ENCODE results near the gene TRIM14. TPM values are rescaled to one million over a fixed set of nuclear protein-coding genes. Genes with fewer than 3 reads are reported as not detected.
"Not testable (repeated sequence)": the region's sequence is repeated elsewhere in the genome, so short reads cannot be mapped to it uniquely, and the experiment has no call there.

TRIM14 gene
- total RNA-seq, 4 donors from 2014 or later = 15.8 to 22.9 (median 20.0) TPM

DNA sequence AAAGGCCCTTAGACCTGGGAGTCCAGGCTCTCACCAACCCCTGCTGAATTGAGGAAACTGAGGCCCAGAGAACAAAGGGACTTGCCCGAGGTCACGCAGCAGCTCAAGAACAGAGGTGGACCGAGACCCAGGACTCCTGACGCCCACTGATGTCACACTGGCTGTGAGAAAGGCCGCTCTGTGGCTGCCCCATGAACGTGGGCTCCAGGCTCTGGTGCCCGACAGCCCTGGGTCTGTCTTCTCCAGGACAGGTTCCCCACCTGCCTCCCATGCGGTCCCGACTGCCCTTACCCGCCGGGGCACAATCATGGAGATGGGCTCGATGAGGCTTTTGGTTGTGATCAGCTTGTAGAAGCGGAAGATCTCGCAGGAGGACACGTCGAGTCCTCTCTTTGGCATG, 9.3 kb upstream of the TRIM14 start:
- Histone ChIP-seq H3K4me1 (no peaks in the 10 kb centered on the region), H3K4me3 (no peak overlapping the region), H3K36me3 (peaks cover 16% of the 10 kb centered on the region), H3K27me3 (no peaks in the 10 kb centered on the region), H3K27ac (no peak overlapping the region), H3K9me3 (no peaks in the 10 kb centered on the region)
- TF ChIP-seq POLR2A (IDR thresholded peaks at IDR 0.05) = no peak
- no peak for TF ChIP-seq CTCF (IDR thresholded peaks at IDR 0.05)
- TF ChIP-seq POLR2AphosphoS5 (IDR thresholded peaks at IDR 0.05) = no peak
- TF ChIP-seq EP300 (IDR thresholded peaks at IDR 0.05) = no peak
- 93% methylated on average over 6 of the region's 16 CpGs for WGBS
- DNase-seq (ENCODE audit: low spot score in 2 of 2) = no peak

GRCh38 chr9:98127226-98127625, 8.2 kb upstream of the TRIM14 start:
- no peak overlapping the region for H3K27ac ChIP-seq
- DNase-seq (ENCODE audit: low spot score in 2 of 2) = no peak
- no peaks in the 10 kb centered on the region for H3K4me1 ChIP-seq
- peaks cover 14% of the 10 kb centered on the region for H3K36me3 ChIP-seq
- no peak overlapping the region for H3K4me3 ChIP-seq
- WGBS = 96% methylated on average over 8 of the region's 8 CpGs
- H3K9me3 ChIP-seq = no peaks in the 10 kb centered on the region
- TF ChIP-seq POLR2AphosphoS5 (IDR thresholded peaks at IDR 0.05) = no peak
- TF ChIP-seq POLR2A (IDR thresholded peaks at IDR 0.05) = no peak
- no peak for TF ChIP-seq EP300 (IDR thresholded peaks at IDR 0.05)
- no peak for TF ChIP-seq CTCF (IDR thresholded peaks at IDR 0.05)
- H3K27me3 ChIP-seq = no peaks in the 10 kb centered on the region

DNA sequence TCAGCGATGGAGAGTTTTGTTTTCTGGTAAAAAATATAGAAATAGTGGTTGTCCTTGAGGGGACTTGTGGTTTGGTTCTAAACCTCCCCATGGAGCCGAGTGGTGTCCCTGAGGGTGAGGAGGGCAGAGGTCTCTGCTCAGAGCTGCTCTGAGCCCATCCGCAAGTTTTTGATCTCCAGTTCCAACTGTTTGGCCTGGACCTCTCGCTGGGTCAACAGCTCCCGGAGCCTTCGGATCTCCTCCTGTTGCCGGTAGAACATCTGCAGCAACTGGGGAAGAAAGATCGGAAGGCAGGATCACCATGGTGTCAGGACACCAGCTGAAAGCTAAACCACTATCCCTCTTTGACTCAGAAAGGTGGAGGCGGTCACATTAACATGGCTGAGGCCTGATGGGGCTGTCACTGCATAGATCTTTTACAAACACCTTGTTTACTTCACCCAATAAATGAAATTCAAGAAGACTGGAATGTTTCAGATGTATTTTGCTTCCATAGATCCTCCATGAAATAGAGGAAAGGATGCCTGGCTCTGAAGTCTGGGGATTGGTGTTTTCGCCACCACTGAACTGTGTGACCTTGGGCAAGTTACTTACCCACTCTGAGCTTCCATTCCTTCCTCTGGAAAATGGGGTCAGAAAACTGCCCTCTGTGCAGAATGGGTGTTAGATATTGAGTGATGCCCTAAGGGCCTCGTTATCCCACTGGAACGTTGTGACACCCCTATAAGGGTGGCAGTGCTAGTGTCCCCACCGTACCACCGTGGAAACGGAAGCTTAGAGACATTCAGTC, 5.8 kb upstream of the TRIM14 start:
- no peak overlapping the region for H3K4me3 ChIP-seq
- no peak overlapping the region for H3K27ac ChIP-seq
- no peaks in the 10 kb centered on the region for H3K9me3 ChIP-seq
- DNase-seq (ENCODE audit: low spot score in 2 of 2) = no peak
- no peaks in the 10 kb centered on the region for H3K27me3 ChIP-seq
- TF ChIP-seq POLR2A (IDR thresholded peaks at IDR 0.05) = no peak
- TF ChIP-seq CTCF (IDR thresholded peaks at IDR 0.05) = no peak
- no peak for TF ChIP-seq POLR2AphosphoS5 (IDR thresholded peaks at IDR 0.05)
- TF ChIP-seq EP300 (IDR thresholded peaks at IDR 0.05) = no peak
- H3K4me1 ChIP-seq = peaks cover 19% of the 10 kb centered on the region
- WGBS = 96% methylated on average over 14 of the region's 15 CpGs
- H3K36me3 ChIP-seq = peaks cover 14% of the 10 kb centered on the region

GRCh38 chr9:98124091-98124490, 5.1 kb upstream of the TRIM14 start:
- 97% methylated on average over 13 of the region's 13 CpGs for WGBS
- H3K4me3 ChIP-seq; H3K27ac ChIP-seq; H3K9me3 ChIP-seq; H3K27me3 ChIP-seq; DNase-seq (ENCODE audit: low spot score in 2 of 2): not testable (repeated sequence)
- Histone ChIP-seq H3K4me1 (peaks cover 24% of the 10 kb centered on the region), H3K36me3 (peaks cover 14% of the 10 kb centered on the region)

GRCh38 chr9:98121058-98121457, 2.0 kb upstream of the TRIM14 start:
- Histone ChIP-seq H3K9me3 (no peaks in the 10 kb centered on the region), H3K27ac (peak overlapping the region; percentile 20), H3K36me3 (peaks cover 4% of the 10 kb centered on the region), H3K4me1 (peaks cover 38% of the 10 kb centered on the region), H3K27me3 (no peaks in the 10 kb centered on the region), H3K4me3 (no peak overlapping the region)
- WGBS = 13% methylated on average over 3 of the region's 3 CpGs
- no peak for DNase-seq (ENCODE audit: low spot score in 2 of 2)
- no peak for TF ChIP-seq POLR2AphosphoS5 (IDR thresholded peaks at IDR 0.05)
- TF ChIP-seq CTCF (IDR thresholded peaks at IDR 0.05) = peak in 1 of 2 donors; percentile 9

DNA sequence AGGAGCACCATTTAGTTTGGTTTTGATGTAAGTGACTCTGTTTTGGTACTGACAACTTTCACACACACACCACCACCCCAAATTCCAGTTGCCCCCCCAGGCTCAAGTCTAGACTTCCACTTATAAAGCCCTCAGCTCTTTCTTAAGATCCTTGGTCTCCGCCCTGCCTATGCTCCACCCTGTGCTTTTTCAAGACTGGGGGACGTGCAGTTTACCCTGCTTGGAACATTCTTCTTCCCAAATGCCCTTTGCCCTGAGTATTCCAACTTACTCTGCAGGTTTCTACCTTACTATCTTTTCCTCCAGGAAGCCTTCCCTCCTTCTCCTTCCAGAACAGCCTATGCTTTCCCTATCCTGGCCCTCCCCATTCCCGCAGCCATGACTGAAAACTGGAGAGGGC, 1.5 kb upstream of the TRIM14 start:
- peaks cover 3% of the 10 kb centered on the region for H3K36me3 ChIP-seq
- peak overlapping the region; percentile 60 for H3K27ac ChIP-seq
- TF ChIP-seq POLR2AphosphoS5 (IDR thresholded peaks at IDR 0.05) (no peak), CTCF (IDR thresholded peaks at IDR 0.05) (no peak), EP300 (IDR thresholded peaks at IDR 0.05) (no peak), POLR2A (IDR thresholded peaks at IDR 0.05) (no peak)
- no peaks in the 10 kb centered on the region for H3K27me3 ChIP-seq
- WGBS = 40% methylated on average over 3 of the region's 3 CpGs
- peaks cover 38% of the 10 kb centered on the region for H3K4me1 ChIP-seq
- DNase-seq (ENCODE audit: low spot score in 2 of 2) = no peak
- H3K4me3 ChIP-seq = no peak overlapping the region
- no peaks in the 10 kb centered on the region for H3K9me3 ChIP-seq
